Omental fat pad (tissue), 4 donors: ENCODE data around the gene ZKSCAN1. TPM values are rescaled to one million over a fixed set of nuclear protein-coding genes. Genes with fewer than 3 reads are reported as not detected.

Experiments
- ATAC-seq: fragments of 150-250 bp; one replicate; pipeline ENCODE4 v1.9.1; 2016; ENCODE audit warnings: mild to moderate bottlenecking, moderate library complexity; ENCODE audit not compliant: low FRiP score
- DNase-seq: peaks from one replicate; pipeline ENCODE4 v3.0.0-alpha.2; 2019; ENCODE audit warnings: low spot score
- CTCF ChIP-seq, 3 donors: fragments of 450-650 bp; IDR thresholded peaks; one replicate each; pipeline ENCODE4 v1.5.1; 2016 to 2017; ENCODE audit warnings: antibody characterized with exemption in 3 of 3, mild to moderate bottlenecking in 3 of 3, moderate library complexity in 2 of 3
- total RNA-seq, 4 donors: library from RNA; depleted of rRNA; stranded (reverse); fragments of >200 nt; gene quantifications; one replicate each; pipeline ENCODE4 v1.1.0, GENCODE V29; 2016

The ZKSCAN1 gene
- total RNA-seq, 4 donors from 2014 or later = 21.5 to 34.5 (median 28.0) TPM

GRCh38 chr7:99992330-99993038 lies 22.9 kb upstream of the ZKSCAN1 start:
- TF ChIP-seq CTCF (IDR thresholded peaks at IDR 0.05) = no peak
- ATAC-seq (no peak), DNase-seq (no peak)

GRCh38 chr7:99994819-99995218 lies 20.6 kb upstream of the ZKSCAN1 start:
- TF ChIP-seq CTCF (IDR thresholded peaks at IDR 0.05) = no peak
- DNase-seq = no peak
- ATAC-seq = no peak

GRCh38 chr7:99996755-99997544 lies 18.4 kb upstream of the ZKSCAN1 start:
- ATAC-seq (no peak), DNase-seq (no peak)
- no peak for TF ChIP-seq CTCF (IDR thresholded peaks at IDR 0.05)

- TF ChIP-seq CTCF (IDR thresholded peaks at IDR 0.05) = no peak
- peak; percentile 75 for ATAC-seq
- no peak for DNase-seq
Measured at GRCh38 chr7:99997545-99998137, 17.8 kb upstream of the ZKSCAN1 start.

GRCh38 chr7:100000239-100000638 lies 15.2 kb upstream of the ZKSCAN1 start:
- TF ChIP-seq CTCF (IDR thresholded peaks at IDR 0.05) = no peak
- DNase-seq = no peak
- no peak for ATAC-seq

GRCh38 chr7:100003711-100004661 lies 11.4 kb upstream of the ZKSCAN1 start:
- ATAC-seq = no peak
- DNase-seq = no peak
- no peak for TF ChIP-seq CTCF (IDR thresholded peaks at IDR 0.05)
